Tibial artery (tissue), 4 donors: ENCODE data around the gene ITPKA.
"Not testable (repeated sequence)": the region's sequence is repeated elsewhere in the genome, so short reads cannot be mapped to it uniquely, and the experiment has no call there.

ENCODE experiments used
- DNase-seq, 2 donors: peaks; one replicate each; pipeline ENCODE4 v3.0.0-alpha.2; 2019
- H3K27ac ChIP-seq, 2 donors: fragments of 200-600 bp; sonication (generic) in 1 of 2; 1 replicate in 1 of 2; 2 replicates in 1 of 2; pipeline ENCODE4 v1.5.1; 2018 to 2019; ENCODE audit warnings: mild to moderate bottlenecking in 1 of 2
- H3K27me3 ChIP-seq, 2 donors: fragments of 200-600 bp; sonication (generic) in 1 of 2; one replicate each; pipeline versions ENCODE4 v1.5.1 to v1.6.0; 2016 to 2019
- H3K36me3 ChIP-seq, 3 donors: fragments of 200-600 bp; sonication (generic) in 2 of 3; one replicate each; pipeline ENCODE4 v1.5.1; 2016 to 2019; ENCODE audit warnings: mild to moderate bottlenecking in 2 of 3
- H3K4me1 ChIP-seq, 4 donors: fragments of 200-600 bp; sonication (generic) in 2 of 4; 1 replicate in 3 of 4; 2 replicates in 1 of 4; pipeline ENCODE4 v1.5.1; 2016 to 2019
- H3K4me3 ChIP-seq, 2 donors: fragments of 200-600 bp; sonication (generic) in 1 of 2; 1 replicate in 1 of 2; 2 replicates in 1 of 2; pipeline ENCODE4 v1.5.1; 2018 to 2019; ENCODE audit warnings: mild to moderate bottlenecking in 2 of 2
- H3K9me3 ChIP-seq, 3 donors: fragments of 200-600 bp; sonication (generic) in 1 of 3; one replicate each; pipeline ENCODE4 v1.5.1; 2016 to 2019
- CTCF ChIP-seq, 2 experiments: fragments of 200-600 bp in 1 of 2; fragments of 450-650 bp in 1 of 2; IDR thresholded peaks; one replicate each; pipeline ENCODE4 v1.5.1; 2017 to 2019; ENCODE audit warnings: antibody characterized with exemption in 2 of 2, mild to moderate bottlenecking in 1 of 2, moderate library complexity in 1 of 2
- intact Hi-C: fragments of 100-400 bp; cut with DNase I; formaldehyde crosslinking; loops from one replicate; pipeline ENCODE4 v1.15.0; 2023; ENCODE audit warnings: low total_unique reads

Gene ITPKA

GRCh38 chr15:41466711-41467110 is 27.0 kb upstream of the ITPKA start:
- intact Hi-C loops = no loop called here
- Histone ChIP-seq H3K36me3 (peaks cover 72 to 98% (median 78%) of the 10 kb centered on the region in 3 donors), H3K27me3 (no peaks in the 10 kb centered on the region), H3K27ac (no peak overlapping the region), H3K4me3 (no peak overlapping the region), H3K4me1 (no peaks in the 10 kb centered on the region), H3K9me3 (no peaks in the 10 kb centered on the region)
- DNase-seq = no peak
- no peak for TF ChIP-seq CTCF (IDR thresholded peaks at IDR 0.05)

- H3K27me3 ChIP-seq, H3K4me1 ChIP-seq, intact Hi-C loops, H3K9me3 ChIP-seq, H3K27ac ChIP-seq, DNase-seq, H3K4me3 ChIP-seq: not testable (repeated sequence)
- peaks cover 82 to 99% (median 88%) of the 10 kb centered on the region in 3 donors for H3K36me3 ChIP-seq
These were observed 24.0 kb upstream of the ITPKA start for GRCh38 chr15:41469644-41470043.

DNA sequence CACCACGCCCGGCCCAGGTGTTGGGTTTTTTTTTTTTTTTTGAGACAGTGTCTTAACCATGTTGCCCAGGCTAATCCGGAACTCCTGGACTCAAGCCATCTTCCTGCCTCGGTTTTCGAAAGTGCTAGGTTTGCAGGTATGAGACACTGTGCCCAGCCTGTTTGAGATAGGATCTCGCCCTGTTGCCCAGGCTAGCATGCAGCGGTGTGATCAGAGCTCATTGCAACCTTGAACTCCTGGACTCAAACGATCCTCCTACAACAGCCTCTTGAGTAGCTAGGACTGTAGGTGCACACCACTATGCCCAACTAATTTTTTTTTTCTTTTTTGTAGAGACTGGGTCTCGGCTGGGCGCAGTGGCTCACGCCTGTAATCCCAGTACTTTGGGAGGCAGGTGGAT is 20.3 kb upstream of the ITPKA start:
- Histone ChIP-seq H3K27me3 (no peaks in the 10 kb centered on the region), H3K36me3 (peaks cover 87 to 100% (median 92%) of the 10 kb centered on the region in 3 donors), H3K4me1 (no peaks in the 10 kb centered on the region), H3K4me3 (no peak overlapping the region), H3K9me3 (no peaks in the 10 kb centered on the region), H3K27ac (no peak overlapping the region)
- DNase-seq = no peak
- TF ChIP-seq CTCF (IDR thresholded peaks at IDR 0.05) = no peak
- intact Hi-C loops = no loop called here

DNA sequence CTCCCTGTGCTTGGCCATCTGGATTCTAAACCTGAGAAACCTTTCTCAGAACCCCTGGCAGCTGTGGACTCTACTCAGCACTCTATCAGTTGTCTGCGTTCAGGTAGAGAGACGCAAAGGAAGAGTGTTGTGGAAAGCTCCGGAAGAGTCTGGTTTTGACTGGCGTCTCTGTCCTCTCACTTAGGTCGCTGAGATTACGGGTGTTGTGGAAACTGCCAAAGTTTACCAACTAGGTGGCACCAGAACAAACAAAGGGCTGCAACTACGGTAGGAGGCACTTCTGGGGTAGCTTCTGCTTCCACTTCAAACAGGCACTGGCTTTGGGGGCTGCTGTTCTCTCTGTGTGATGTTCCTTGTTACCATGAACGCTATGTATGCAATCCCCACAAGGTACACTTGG is 19.2 kb upstream of the ITPKA start:
- Histone ChIP-seq H3K4me3 (no peak overlapping the region), H3K4me1 (no peaks in the 10 kb centered on the region), H3K27me3 (no peaks in the 10 kb centered on the region), H3K36me3 (peaks cover 94 to 100% (median 96%) of the 10 kb centered on the region in 3 donors), H3K27ac (no peak overlapping the region), H3K9me3 (no peaks in the 10 kb centered on the region)
- DNase-seq = no peak
- TF ChIP-seq CTCF (IDR thresholded peaks at IDR 0.05) = no peak
- intact Hi-C loops = no loop called here

DNA sequence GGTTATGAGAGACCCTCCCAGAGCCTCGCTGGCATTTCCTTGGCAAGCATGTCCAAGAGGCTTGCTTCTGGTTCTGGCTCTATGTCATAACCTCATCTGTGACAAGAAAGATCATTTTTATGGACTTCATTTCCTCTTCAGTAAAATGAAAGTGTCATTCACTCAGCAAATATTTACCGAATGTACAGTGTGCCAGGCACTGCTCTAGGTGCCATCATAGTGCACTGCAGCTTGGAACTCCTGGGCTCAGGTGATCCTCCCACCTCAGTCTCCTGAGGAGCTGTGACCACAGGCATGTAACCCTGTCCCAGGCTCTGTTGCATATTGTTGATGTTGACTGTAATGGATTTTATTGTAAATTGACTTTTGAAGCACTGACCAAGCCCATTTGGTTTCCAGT is 18.7 kb upstream of the ITPKA start:
- no peak for TF ChIP-seq CTCF (IDR thresholded peaks at IDR 0.05)
- Histone ChIP-seq H3K27me3 (no peaks in the 10 kb centered on the region), H3K4me1 (no peaks in the 10 kb centered on the region), H3K27ac (no peak overlapping the region), H3K4me3 (no peak overlapping the region), H3K36me3 (peaks cover 94 to 100% (median 96%) of the 10 kb centered on the region in 3 donors), H3K9me3 (no peaks in the 10 kb centered on the region)
- DNase-seq = no peak
- intact Hi-C loops = no loop called here

- no peak overlapping the region for H3K27ac ChIP-seq
- no peaks in the 10 kb centered on the region for H3K4me1 ChIP-seq
- H3K27me3 ChIP-seq = no peaks in the 10 kb centered on the region
- TF ChIP-seq CTCF (IDR thresholded peaks at IDR 0.05) = no peak
- no peak for DNase-seq
- H3K36me3 ChIP-seq = peaks cover 96 to 100% (median 97%) of the 10 kb centered on the region in 3 donors
- intact Hi-C loops = no loop called here
- no peak overlapping the region for H3K4me3 ChIP-seq
- no peaks in the 10 kb centered on the region for H3K9me3 ChIP-seq
These were observed 17.1 kb upstream of the ITPKA start for GRCh38 chr15:41476416-41477048.
